IMR-90 (cell line): Measurements from ENCODE around the gene VAV3. TPM values are rescaled to one million over a fixed set of nuclear protein-coding genes. Genes with fewer than 3 reads are reported as not detected.

Experiments used
- ATAC-seq: fragments of 200-7000 bp; cut with Tn5 transposase; 2 replicates; pipeline ENCODE4 v1.9.1; 2020; ENCODE audit warnings: low read depth, mild to moderate bottlenecking, moderate library complexity
- BruUV-seq: library from RNA; stranded (reverse); fragments of 400-500 nt; replicated peaks from 2 replicates; lab custom pipeline; 2021; lab: Mats Ljungman, UMichigan
- CTCF ChIA-PET: fragments of 300-600 bp; formaldehyde crosslinking; extraction: SDS; loops from one replicate; lab custom pipeline; 2021; ENCODE audit warnings: antibody characterized with exemption; lab: Yijun Ruan, JAX
- POLR2A ChIA-PET: fragments of 300-600 bp; sonication (Branson Sonifier 250); formaldehyde crosslinking; loops from one replicate; lab custom pipeline; 2022; ENCODE audit warnings: antibody characterized with exemption; ENCODE audit not compliant: unreplicated experiment; lab: Charles Lee
- DNase-seq: peaks from one replicate; pipeline ENCODE4 v3.0.0; 2013
- H2AFZ ChIP-seq: replicated peaks from 2 replicates; pipeline ENCODE3; 2013; ENCODE audit warnings: low read length, mild to moderate bottlenecking; ENCODE audit not compliant: poor library complexity
- H2AK5ac ChIP-seq: 2 replicates; pipeline ENCODE4 v1.6.1; 2013; ENCODE audit warnings: low read depth, low read length, inconsistent platforms
- H2AK9ac ChIP-seq: replicated peaks from 2 replicates; pipeline ENCODE3; 2013; ENCODE audit warnings: mild to moderate bottlenecking, low read depth, low read length, moderate library complexity; ENCODE audit not compliant: poor library complexity
- H2BK120ac ChIP-seq: 2 replicates; pipeline ENCODE4 v1.6.1; 2013; ENCODE audit warnings: low read depth, low read length, inconsistent platforms
- H2BK15ac ChIP-seq: 3 replicates; pipeline ENCODE4 v1.6.1; 2013; ENCODE audit warnings: low read depth, low read length, inconsistent platforms
- H2BK20ac ChIP-seq: 2 replicates; pipeline ENCODE4 v1.6.1; 2013; ENCODE audit warnings: low read depth, mild to moderate bottlenecking, inconsistent platforms, low read length, moderate library complexity
- H2BK5ac ChIP-seq: 2 replicates; pipeline ENCODE4 v1.6.1; 2013; ENCODE audit warnings: mild to moderate bottlenecking, low read depth, low read length, inconsistent platforms; ENCODE audit not compliant: poor library complexity, severe bottlenecking
- H3K14ac ChIP-seq: replicated peaks from 2 replicates; pipeline ENCODE4 v1.6.1; 2013; ENCODE audit warnings: low read depth, low read length, inconsistent platforms
- H3K18ac ChIP-seq: 2 replicates; pipeline ENCODE4 v1.6.1; 2013; ENCODE audit warnings: low read depth, low read length, control low read depth
- H3K23ac ChIP-seq: 2 replicates; pipeline ENCODE4 v1.6.1; 2013; ENCODE audit warnings: low read depth, low read length, inconsistent platforms
- H3K27ac ChIP-seq: 2 replicates; pipeline ENCODE4 v1.5.1; 2013; ENCODE audit warnings: mild to moderate bottlenecking, control low read depth, low read length; ENCODE audit not compliant: insufficient read depth
- H3K27me3 ChIP-seq: 2 replicates; pipeline ENCODE4 v1.6.1; 2013; ENCODE audit warnings: low read length; ENCODE audit not compliant: control insufficient read depth, insufficient read depth
- H3K36me3 ChIP-seq: 2 replicates; pipeline ENCODE4 v1.6.1; 2013; ENCODE audit warnings: low read length, mixed read lengths; ENCODE audit not compliant: control insufficient read depth, insufficient read depth
- H3K4ac ChIP-seq: 2 replicates; pipeline ENCODE4 v1.6.1; 2013; ENCODE audit warnings: low read depth, low read length, inconsistent platforms
- H3K4me1 ChIP-seq: 2 replicates; pipeline ENCODE4 v1.6.1; 2013; ENCODE audit warnings: low read length, mixed read lengths; ENCODE audit not compliant: control insufficient read depth, insufficient read depth
- H3K4me2 ChIP-seq: 2 replicates; pipeline ENCODE4 v1.6.1; 2013; ENCODE audit warnings: low read depth, mild to moderate bottlenecking, control low read depth, low read length, moderate library complexity
- H3K4me3 ChIP-seq: 2 replicates; pipeline ENCODE4 v1.5.1; 2013; ENCODE audit warnings: low read depth, mild to moderate bottlenecking, control low read depth, low read length, moderate library complexity; ENCODE audit not compliant: insufficient read depth
- H3K56ac ChIP-seq: 2 replicates; pipeline ENCODE4 v1.6.1; 2013; ENCODE audit warnings: low read length, inconsistent platforms; ENCODE audit not compliant: insufficient read depth; ENCODE audit errors: extremely low read depth
- H3K79me1 ChIP-seq, 2 experiments: 2 replicates each; pipeline ENCODE4 v1.6.1; 2013; ENCODE audit warnings: low read length in 2 of 2, inconsistent platforms in 1 of 2, low read depth in 1 of 2
- H3K9ac ChIP-seq: 2 replicates; pipeline ENCODE4 v1.6.1; 2013; ENCODE audit warnings: low read depth, low read length, control low read depth
- H3K9me1 ChIP-seq: 2 replicates; pipeline ENCODE4 v1.6.1; 2013; ENCODE audit warnings: low read length, inconsistent platforms; ENCODE audit not compliant: insufficient read depth
- H3K9me3 ChIP-seq: 2 replicates; pipeline ENCODE4 v1.6.1; 2013; ENCODE audit warnings: low read length; ENCODE audit not compliant: control insufficient read depth, insufficient read depth
- H4K20me1 ChIP-seq: 2 replicates; pipeline ENCODE4 v1.6.1; 2013; ENCODE audit warnings: low read length, inconsistent platforms; ENCODE audit not compliant: insufficient read depth
- H4K5ac ChIP-seq: 2 replicates; pipeline ENCODE4 v1.6.1; 2013; ENCODE audit warnings: mild to moderate bottlenecking, low read depth, low read length, control low read depth
- H4K8ac ChIP-seq, 2 experiments: 2 replicates each; pipeline ENCODE4 v1.6.1; 2013; ENCODE audit warnings: low read depth in 2 of 2, low read length in 2 of 2, control low read depth in 1 of 2, inconsistent platforms in 1 of 2
- H4K91ac ChIP-seq: 2 replicates; pipeline ENCODE4 v1.6.1; 2013; ENCODE audit warnings: low read depth, low read length, inconsistent platforms; ENCODE audit not compliant: insufficient read depth
- CEBPB ChIP-seq: IDR thresholded peaks from 2 replicates; pipeline ENCODE4 v1.6.1; 2012; ENCODE audit warnings: low read depth, low read length, improper control_type of control experiment
- WGBS, 2 experiments: methylation state at CpG; one replicate each; pipeline versions ENCODE4 v1.1.5 to v1.1.7; 2013; ENCODE audit warnings: missing lambda C conversion rate in 2 of 2; ENCODE audit not compliant: insufficient read length in 1 of 2; ENCODE audit errors: extremely low coverage in 2 of 2; 5-methylcytosine and 5-hydroxymethylcytosine counted together
- dilution Hi-C: fragments of 300-500 bp; cut with HindIII; formaldehyde crosslinking; loops from one replicate; pipeline ENCODE4 v1.14.3; 2018; ENCODE audit warnings: low sequenced_read_pairs; ENCODE audit not compliant: unreplicated experiment
- in situ Hi-C: fragments of 300-500 bp; cut with MboI; formaldehyde crosslinking; loops from 3 replicates; pipeline ENCODE4 v1.14.3; 2019; ENCODE audit warnings: low sequenced_read_pairs, inconsistent platforms, mixed read lengths
- intact Hi-C: fragments of 100-400 bp; cut with micrococcal nuclease; formaldehyde crosslinking; loops from 2 replicates; pipeline ENCODE4 v1.10.0; 2022
- polyA plus RNA-seq, 3 experiments: library from polyadenylated mRNA; depleted of rRNA; stranded (reverse); fragments of >200 nt; gene quantifications; 2 replicates each; pipeline ENCODE4 v1.2.3, GENCODE V29; 2012; ENCODE audit warnings: low replicate concordance in 1 of 3
- total RNA-seq: library from RNA; depleted of rRNA; stranded (reverse); fragments of >200 nt; gene quantifications from 2 replicates; pipeline ENCODE4 v1.2.3, GENCODE V29; 2012

VAV3 gene
- total and polyA plus RNA-seq, 2 of the 4 experiments (the other 2 are of a cell fraction) = 0.12 to 0.18 TPM

GRCh38 chr1:107534632-107535031 is 430.3 kb downstream of the VAV3 start:
- no peak overlapping the region for H2AK9ac ChIP-seq
- H3K9me1 ChIP-seq = no peaks in the 10 kb centered on the region
- no peaks in the 10 kb centered on the region for H3K4me1 ChIP-seq
- H2AFZ ChIP-seq = no peak overlapping the region
- intact Hi-C loops = no loop called here
- H3K27ac ChIP-seq = no peak overlapping the region
- H3K9ac ChIP-seq = no peak overlapping the region
- no peak overlapping the region for H2BK20ac ChIP-seq
- dilution Hi-C loops = no loop called here
- CTCF ChIA-PET = no interaction called here
- no peaks in the 10 kb centered on the region for H3K36me3 ChIP-seq
- POLR2A ChIA-PET = no interaction called here
- WGBS, 2 experiments = no CpG with 5 or more reads among the region's 1 CpG
- BruUV-seq = no TSS peak
- H4K20me1 ChIP-seq = no peaks in the 10 kb centered on the region
- no peak overlapping the region for H4K8ac ChIP-seq
- no peak overlapping the region for H2BK120ac ChIP-seq
- H3K4me2 ChIP-seq = no peak overlapping the region
- H3K27me3 ChIP-seq = no peaks in the 10 kb centered on the region
- no peak overlapping the region for H3K4me3 ChIP-seq
- no peak overlapping the region for H4K5ac ChIP-seq
- no peak overlapping the region for H3K4ac ChIP-seq
- H3K79me1 ChIP-seq = no peaks in the 10 kb centered on the region
- ATAC-seq = no peak
- H2BK15ac ChIP-seq = no peak overlapping the region
- no peak overlapping the region for H2AK5ac ChIP-seq
- no peak overlapping the region for H3K23ac ChIP-seq
- TF ChIP-seq CEBPB = no peak
- in situ Hi-C loops = no loop called here
- H4K91ac ChIP-seq = no peak overlapping the region
- no peaks in the 10 kb centered on the region for H3K9me3 ChIP-seq
- no peak overlapping the region for H2BK5ac ChIP-seq
- no peak overlapping the region for H3K14ac ChIP-seq
- no peak for DNase-seq
- no peak overlapping the region for H3K56ac ChIP-seq
- H3K18ac ChIP-seq = no peak overlapping the region
